ENCODE results near the gene SLC25A47.
"Not testable (repeated sequence)": the region's sequence is repeated elsewhere in the genome, so short reads cannot be mapped to it uniquely, and the experiment has no call there.

The SLC25A47 gene

DNA sequence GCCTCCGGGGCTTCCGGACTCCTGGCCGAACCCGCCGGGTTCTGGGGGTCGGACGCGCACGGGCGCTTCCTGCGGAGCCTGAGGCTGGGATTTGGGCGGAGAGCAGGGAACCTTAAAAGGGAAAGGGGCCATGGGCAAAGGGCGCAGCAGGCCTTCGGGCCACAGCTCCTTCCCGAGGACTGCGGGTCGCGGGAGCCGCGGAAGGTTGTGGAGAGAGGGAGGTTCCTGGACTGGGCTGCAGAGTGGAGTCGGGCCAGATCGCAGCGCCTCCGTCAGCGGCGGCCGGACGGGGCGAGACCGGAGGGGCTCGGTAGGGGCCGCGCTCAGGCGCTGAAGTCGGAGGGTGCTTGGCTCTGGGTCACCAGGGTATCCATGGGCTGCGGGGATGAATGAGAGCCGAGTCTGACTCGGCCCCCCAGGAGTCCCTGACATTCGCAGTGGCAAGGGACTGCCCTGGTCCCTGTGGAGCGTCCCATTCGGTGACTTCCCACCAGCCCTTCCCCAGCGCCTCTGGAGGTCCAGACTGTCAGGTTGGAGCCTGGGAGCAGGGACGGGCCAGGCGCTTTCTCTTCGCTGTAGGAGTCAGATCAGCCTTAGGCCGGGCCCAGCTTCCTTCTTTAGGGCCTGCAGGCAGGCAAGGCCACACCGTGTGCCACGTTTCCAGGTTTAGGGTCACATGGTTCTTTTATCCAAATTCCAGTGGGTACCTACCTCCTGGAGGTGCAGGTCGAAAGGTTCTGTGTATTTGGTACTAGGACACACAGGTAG is 16.0 kb upstream of the SLC25A47 start:
- H3K27me3 ChIP-seq (ENCODE audit: control insufficient read depth, insufficient read depth, low read length), result no peaks in the 10 kb centered on the region
- H3K4me3 ChIP-seq (ENCODE audit: low read depth, low read length), result peak overlapping the region; percentile 81
- peak overlapping the region; percentile 94 for H3K9ac ChIP-seq (ENCODE audit: low read length)
- H3K36me3 ChIP-seq (ENCODE audit: control insufficient read depth, insufficient read depth, low read length), result no peaks in the 10 kb centered on the region; the same call in 1 of the 2 replicates
- H3K9me3 ChIP-seq (ENCODE audit: control insufficient read depth, insufficient read depth, low read depth, low read length), result no peaks in the 10 kb centered on the region
- peak overlapping the region; percentile 82; the same call in 1 of the 2 replicates for H3K27ac ChIP-seq (ENCODE audit: low read depth, low read length)
- H3K4me1 ChIP-seq (ENCODE audit: control insufficient read depth, insufficient read depth, low read length), result peaks cover 51% of the 10 kb centered on the region

DNA sequence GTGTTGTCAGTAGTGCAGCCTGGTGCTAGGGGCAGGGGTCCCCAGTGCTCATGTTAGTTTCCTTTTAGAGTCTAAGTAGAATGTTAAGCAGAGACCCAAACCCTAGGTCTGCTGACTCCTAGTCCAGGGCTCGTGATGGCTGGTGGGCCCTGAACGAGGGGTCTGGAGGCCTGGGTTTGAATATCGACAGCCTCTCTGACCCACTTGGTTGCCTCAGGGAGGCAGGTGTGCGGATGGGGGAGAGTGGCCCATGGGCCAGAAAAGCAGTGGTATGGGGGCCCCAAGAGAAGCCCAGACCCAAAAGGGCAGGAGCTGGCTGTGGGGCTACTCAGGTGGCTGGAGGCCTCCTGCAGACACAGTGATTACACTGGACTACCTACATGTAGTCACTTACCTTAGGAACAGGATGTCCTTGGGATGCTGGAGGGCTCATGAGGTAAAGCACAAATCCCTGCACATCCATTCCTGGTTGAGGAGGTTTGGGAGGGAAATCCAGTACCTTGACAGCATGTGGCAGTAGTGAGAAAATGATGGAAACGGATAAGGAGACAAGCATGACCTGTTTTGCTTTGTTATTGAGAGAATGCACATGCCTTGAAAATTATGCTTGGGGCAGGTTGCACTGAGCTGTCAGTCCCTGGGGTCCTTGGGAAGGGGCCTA is 15.2 kb upstream of the SLC25A47 start:
- no peaks in the 10 kb centered on the region for H3K27me3 ChIP-seq (ENCODE audit: control insufficient read depth, insufficient read depth, low read length)
- H3K4me1 ChIP-seq (ENCODE audit: control insufficient read depth, insufficient read depth, low read length), result peaks cover 58% of the 10 kb centered on the region
- H3K9me3 ChIP-seq (ENCODE audit: control insufficient read depth, insufficient read depth, low read depth, low read length), result no peaks in the 10 kb centered on the region
- no peak overlapping the region for H3K27ac ChIP-seq (ENCODE audit: low read depth, low read length)
- peak overlapping the region; percentile 81 for H3K4me3 ChIP-seq (ENCODE audit: low read depth, low read length)
- H3K36me3 ChIP-seq (ENCODE audit: control insufficient read depth, insufficient read depth, low read length), result no peaks in the 10 kb centered on the region; the same call in 1 of the 2 replicates
- peak overlapping the region; percentile 94 for H3K9ac ChIP-seq (ENCODE audit: low read length)

DNA sequence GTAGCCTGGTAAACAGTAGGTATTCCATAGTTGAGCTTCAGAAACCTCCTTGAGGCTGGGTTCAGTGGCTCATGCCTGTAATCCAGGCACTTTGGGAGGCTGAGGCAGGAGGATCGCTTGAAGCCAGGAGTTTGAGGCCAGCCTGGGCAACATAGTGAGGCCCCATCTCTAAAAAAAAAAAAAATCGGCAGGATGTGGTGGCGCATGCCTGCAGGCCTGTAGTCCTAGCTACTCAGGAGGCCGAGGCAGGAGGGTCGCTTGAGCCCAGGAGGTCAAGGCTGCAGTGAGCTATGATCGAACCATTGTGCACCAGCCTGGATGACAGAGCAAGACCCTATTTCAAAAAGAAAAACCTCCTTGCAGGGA is 14.7 kb upstream of the SLC25A47 start:
- not testable (repeated sequence) for H3K9me3 ChIP-seq (ENCODE audit: control insufficient read depth, insufficient read depth, low read depth, low read length); H3K36me3 ChIP-seq (ENCODE audit: control insufficient read depth, insufficient read depth, low read length); H3K9ac ChIP-seq (ENCODE audit: low read length); H3K27me3 ChIP-seq (ENCODE audit: control insufficient read depth, insufficient read depth, low read length); H3K27ac ChIP-seq (ENCODE audit: low read depth, low read length)
- peak overlapping the region; percentile 13; the same call in 1 of the 2 replicates for H3K4me3 ChIP-seq (ENCODE audit: low read depth, low read length)
- H3K4me1 ChIP-seq (ENCODE audit: control insufficient read depth, insufficient read depth, low read length), result peaks cover 58% of the 10 kb centered on the region

DNA sequence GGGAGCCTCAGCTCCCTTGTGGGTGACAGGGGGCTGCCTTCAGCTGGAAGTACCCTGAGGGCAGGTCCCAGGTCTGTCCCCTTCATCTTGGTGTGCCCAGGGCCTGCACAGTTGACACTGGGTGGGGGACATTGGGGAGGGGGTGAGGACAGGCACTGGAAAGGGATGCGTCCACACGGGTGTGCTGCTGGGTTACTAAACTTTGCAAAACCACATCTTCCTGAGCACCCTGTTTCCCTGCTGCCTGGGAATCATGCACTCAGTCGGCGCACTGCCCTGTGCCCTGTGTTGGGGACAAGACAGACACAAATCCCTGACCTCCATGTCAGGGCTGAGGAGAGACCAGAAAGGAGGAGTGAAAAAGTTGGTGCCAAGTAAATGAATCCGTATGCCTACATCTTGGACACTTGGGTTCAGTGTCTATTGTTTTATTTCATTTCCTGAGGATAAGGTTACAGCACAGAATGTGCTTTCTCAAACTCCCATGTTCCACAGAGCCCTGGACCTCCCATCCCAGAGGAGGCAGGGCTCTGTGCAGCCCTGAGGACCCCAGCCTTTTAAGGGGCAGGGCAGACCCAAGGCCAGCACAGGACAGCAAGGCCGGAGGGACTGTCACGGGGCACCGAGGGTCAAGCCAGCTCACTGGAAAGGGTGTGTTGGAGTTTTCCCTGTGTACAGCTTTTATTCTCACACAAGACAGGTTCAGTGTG is 14.0 kb upstream of the SLC25A47 start:
- Histone ChIP-seq H3K4me1 (ENCODE audit: control insufficient read depth, insufficient read depth, low read length) (peaks cover 55% of the 10 kb centered on the region), H3K9ac (ENCODE audit: low read length) (no peak overlapping the region), H3K27me3 (ENCODE audit: control insufficient read depth, insufficient read depth, low read length) (no peaks in the 10 kb centered on the region)

DNA sequence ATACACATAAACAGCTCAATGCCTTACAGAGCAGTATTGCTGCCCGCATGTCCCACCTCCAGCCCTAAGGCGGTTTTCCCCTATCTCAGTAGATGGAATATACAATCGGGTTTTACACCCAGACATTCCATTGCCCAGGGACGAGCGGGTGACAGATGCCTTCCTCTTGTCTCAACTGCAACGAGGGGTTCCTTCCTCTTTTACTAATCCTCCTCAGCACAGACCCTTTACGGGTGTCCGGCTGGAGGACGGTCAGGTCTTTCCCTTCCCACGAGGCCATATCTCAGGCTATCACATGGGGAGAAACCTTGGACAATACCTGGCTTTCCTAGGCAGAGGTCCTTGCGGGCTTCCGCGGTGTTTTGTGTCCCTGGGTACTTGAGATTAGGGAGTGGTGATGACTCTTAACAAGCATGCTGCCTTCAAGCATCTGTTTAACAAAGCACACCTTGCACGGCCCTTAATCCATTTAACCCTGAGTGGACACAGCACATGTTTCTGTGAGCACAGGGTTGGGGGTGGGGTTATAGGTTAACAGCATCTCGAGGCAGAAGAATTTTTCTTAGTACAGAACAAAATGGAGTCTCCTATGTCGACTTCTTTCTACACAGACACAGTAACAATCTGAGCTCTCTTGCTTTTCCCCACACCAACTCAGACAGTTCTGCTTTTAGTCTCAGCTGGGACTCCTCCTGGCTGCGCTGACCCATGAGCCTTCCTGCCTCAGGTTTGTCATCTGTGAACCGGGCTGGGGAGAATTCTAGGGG is 10.8 kb upstream of the SLC25A47 start:
- H3K27me3 ChIP-seq (ENCODE audit: control insufficient read depth, insufficient read depth, low read length); H3K9me3 ChIP-seq (ENCODE audit: control insufficient read depth, insufficient read depth, low read depth, low read length); H3K27ac ChIP-seq (ENCODE audit: low read depth, low read length); H3K4me3 ChIP-seq (ENCODE audit: low read depth, low read length); H3K36me3 ChIP-seq (ENCODE audit: control insufficient read depth, insufficient read depth, low read length): not testable (repeated sequence)
- peak overlapping the region; percentile 48 for H3K9ac ChIP-seq (ENCODE audit: low read length)
- H3K4me1 ChIP-seq (ENCODE audit: control insufficient read depth, insufficient read depth, low read length), result peaks cover 49% of the 10 kb centered on the region

More for the DNA sequence above, 14.0 kb upstream of the SLC25A47 start:
- Histone ChIP-seq H3K27ac (ENCODE audit: low read depth, low read length) (no peak overlapping the region), H3K9me3 (ENCODE audit: control insufficient read depth, insufficient read depth, low read depth, low read length) (no peaks in the 10 kb centered on the region), H3K36me3 (ENCODE audit: control insufficient read depth, insufficient read depth, low read length) (no peaks in the 10 kb centered on the region; the same call in 1 of the 2 replicates), H3K4me3 (ENCODE audit: low read depth, low read length) (no peak overlapping the region)

DNA sequence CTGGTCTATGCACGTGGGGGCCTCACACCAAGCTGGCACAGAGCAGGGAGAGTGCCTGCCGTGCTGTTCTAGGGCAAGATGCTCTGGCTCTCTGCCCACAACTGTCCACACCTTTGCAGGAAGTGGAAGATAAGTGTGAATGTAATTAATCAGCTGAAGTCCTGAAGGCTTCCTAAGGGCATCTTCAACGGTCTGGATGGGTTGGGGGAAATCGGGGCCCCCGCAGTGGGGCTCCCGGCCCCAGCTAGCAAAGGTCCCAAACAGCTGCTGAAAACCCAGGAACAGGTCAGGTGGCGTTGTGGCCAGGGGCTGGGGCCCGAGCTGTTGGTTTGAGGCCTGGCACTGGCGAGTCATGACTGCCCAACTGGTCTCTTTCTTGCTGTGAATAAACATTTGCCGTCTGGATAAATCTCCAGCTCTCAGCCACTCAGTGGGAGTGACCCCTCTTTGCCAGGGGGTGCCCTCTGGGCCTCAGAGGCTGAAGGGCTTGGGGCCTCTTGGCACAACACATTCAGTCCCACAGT is 10.2 kb upstream of the SLC25A47 start:
- Histone ChIP-seq H3K27me3 (ENCODE audit: control insufficient read depth, insufficient read depth, low read length) (no peaks in the 10 kb centered on the region), H3K36me3 (ENCODE audit: control insufficient read depth, insufficient read depth, low read length) (no peaks in the 10 kb centered on the region), H3K27ac (ENCODE audit: low read depth, low read length) (no peak overlapping the region), H3K4me3 (ENCODE audit: low read depth, low read length) (no peak overlapping the region), H3K9me3 (ENCODE audit: control insufficient read depth, insufficient read depth, low read depth, low read length) (no peaks in the 10 kb centered on the region), H3K4me1 (ENCODE audit: control insufficient read depth, insufficient read depth, low read length) (peaks cover 43% of the 10 kb centered on the region), H3K9ac (ENCODE audit: low read length) (no peak overlapping the region)

DNA sequence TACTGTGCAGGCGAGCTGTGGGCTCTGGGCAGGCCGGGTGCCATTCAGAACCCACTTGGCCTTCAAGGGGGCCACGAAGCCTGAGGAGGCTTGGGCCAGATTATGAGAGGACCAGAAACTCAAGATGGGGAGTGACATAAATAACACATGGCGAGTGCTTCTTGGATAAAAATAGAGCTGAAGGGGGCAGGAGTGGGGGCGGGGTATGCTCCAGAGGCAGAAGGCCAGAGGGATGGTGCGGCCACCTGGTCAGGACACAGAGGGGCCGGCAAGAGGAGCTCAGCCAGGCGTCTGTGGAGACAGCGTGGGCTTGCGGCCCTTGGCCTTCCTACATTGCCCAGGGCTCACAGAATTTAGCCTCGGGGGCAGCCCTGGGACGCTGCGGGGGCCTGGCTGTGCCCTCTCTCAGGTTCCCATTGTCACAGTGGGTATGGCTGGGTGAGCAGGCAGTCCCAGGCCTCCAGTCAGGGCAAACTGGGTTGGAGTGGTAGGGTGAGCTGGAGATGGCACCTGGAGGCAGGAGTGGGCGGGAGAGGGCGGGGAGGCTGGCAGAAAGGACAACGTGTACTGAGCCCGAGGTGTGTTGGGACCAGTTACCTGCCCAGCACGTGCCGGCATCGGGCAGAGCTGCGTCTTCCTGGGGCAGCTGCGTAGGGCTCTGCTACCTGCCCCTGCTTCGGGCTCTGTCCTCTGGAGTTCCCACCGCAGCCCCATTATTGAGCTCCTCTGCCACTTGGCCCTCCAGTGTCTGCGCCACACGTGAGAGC is 9.5 kb upstream of the SLC25A47 start:
- Histone ChIP-seq H3K4me1 (ENCODE audit: control insufficient read depth, insufficient read depth, low read length) (peaks cover 42% of the 10 kb centered on the region), H3K9ac (ENCODE audit: low read length) (no peak overlapping the region), H3K27ac (ENCODE audit: low read depth, low read length) (no peak overlapping the region), H3K4me3 (ENCODE audit: low read depth, low read length) (no peak overlapping the region), H3K27me3 (ENCODE audit: control insufficient read depth, insufficient read depth, low read length) (no peaks in the 10 kb centered on the region), H3K36me3 (ENCODE audit: control insufficient read depth, insufficient read depth, low read length) (no peaks in the 10 kb centered on the region), H3K9me3 (ENCODE audit: control insufficient read depth, insufficient read depth, low read depth, low read length) (no peaks in the 10 kb centered on the region)

DNA sequence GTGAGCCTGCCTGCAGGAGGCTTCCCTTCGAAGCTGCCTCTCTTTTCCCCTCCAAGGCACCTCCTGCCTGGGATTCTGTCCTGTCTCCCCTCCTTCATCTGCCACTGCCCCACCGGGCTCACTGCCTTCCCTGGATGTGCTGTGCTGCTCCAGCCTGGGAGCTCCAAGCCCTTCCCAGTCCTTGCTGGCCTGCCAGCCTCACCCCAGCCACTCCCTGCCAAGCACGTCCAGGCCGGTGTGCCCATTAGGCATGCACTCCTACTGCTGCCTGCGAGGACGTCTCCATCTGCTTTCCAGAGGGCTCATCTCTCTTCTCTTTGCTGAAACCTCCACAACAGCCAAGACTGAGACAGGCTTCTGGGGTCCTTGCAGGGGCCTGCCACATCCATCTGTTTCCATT is 8.4 kb upstream of the SLC25A47 start:
- Histone ChIP-seq H3K9me3 (ENCODE audit: control insufficient read depth, insufficient read depth, low read depth, low read length) (no peaks in the 10 kb centered on the region), H3K27me3 (ENCODE audit: control insufficient read depth, insufficient read depth, low read length) (no peaks in the 10 kb centered on the region), H3K36me3 (ENCODE audit: control insufficient read depth, insufficient read depth, low read length) (no peaks in the 10 kb centered on the region), H3K9ac (ENCODE audit: low read length) (no peak overlapping the region), H3K4me1 (ENCODE audit: control insufficient read depth, insufficient read depth, low read length) (peaks cover 33% of the 10 kb centered on the region), H3K27ac (ENCODE audit: low read depth, low read length) (no peak overlapping the region), H3K4me3 (ENCODE audit: low read depth, low read length) (no peak overlapping the region)

DNA sequence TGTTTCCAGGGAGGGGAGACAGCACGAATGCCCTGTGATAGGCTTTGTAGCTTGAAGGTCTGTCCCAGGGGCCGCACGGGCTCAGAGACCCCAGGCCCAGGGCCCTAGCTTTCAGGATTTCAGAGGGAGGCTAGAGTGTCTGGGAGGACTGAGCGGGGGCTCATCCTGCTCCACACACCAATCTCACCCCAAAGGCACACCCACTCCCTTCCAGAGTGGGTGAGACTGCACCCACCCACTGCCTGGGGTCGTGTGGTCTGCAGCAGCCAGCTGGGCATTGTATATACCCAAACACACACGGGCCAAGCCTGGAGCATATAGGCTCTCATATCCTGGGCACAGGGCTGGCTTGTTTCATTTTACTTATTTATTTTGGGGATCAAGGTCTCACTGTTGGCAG is 5.8 kb upstream of the SLC25A47 start:
- Histone ChIP-seq H3K9ac (ENCODE audit: low read length) (no peak overlapping the region), H3K27ac (ENCODE audit: low read depth, low read length) (no peak overlapping the region), H3K4me1 (ENCODE audit: control insufficient read depth, insufficient read depth, low read length) (peaks cover 15% of the 10 kb centered on the region), H3K27me3 (ENCODE audit: control insufficient read depth, insufficient read depth, low read length) (no peaks in the 10 kb centered on the region), H3K4me3 (ENCODE audit: low read depth, low read length) (no peak overlapping the region), H3K36me3 (ENCODE audit: control insufficient read depth, insufficient read depth, low read length) (no peaks in the 10 kb centered on the region), H3K9me3 (ENCODE audit: control insufficient read depth, insufficient read depth, low read depth, low read length) (no peaks in the 10 kb centered on the region)
